ENCODE results near the gene ANKRD6.

The ANKRD6 gene

GRCh38 chr6:89566008-89566800 lies 133.3 kb downstream of the ANKRD6 start:
- DNase-seq, result no peak

DNA sequence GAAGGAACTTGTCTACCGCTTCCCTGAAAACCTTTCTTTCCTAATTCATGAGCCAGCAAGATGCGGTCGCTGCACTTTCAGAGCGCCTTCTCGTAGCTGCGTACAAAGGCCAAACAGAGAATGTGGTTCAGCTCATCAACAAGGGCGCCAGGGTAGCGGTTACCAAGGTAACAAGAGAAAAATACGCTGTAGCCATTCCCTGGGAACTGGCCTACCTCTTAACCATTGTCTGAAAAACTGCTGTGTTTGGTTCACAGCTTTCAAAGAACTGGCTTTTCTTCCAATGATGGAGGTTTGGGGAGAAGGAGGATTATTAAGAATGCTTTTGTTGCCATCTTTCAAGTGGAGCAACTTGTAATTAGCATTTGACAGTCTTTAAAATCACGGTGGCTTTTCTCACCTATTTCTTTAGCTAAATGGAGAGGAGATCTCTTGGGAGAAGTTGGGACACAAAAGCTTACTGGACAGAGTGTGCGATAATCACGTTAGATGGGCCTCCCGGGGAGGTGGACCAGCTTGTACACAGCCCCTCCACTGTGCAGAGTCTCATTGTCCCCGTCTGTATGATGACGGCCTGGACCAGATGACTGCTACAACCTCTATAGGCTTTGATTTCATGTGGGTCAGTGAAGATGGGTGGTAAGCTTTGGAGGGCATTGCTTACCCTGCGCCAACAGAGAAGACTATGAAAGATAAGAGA lies 134.1 kb downstream of the ANKRD6 start:
- DNase-seq, result no peak

- no peak for DNase-seq
Observed at GRCh38 chr6:89567630-89568390, 134.9 kb downstream of the ANKRD6 start.

DNA sequence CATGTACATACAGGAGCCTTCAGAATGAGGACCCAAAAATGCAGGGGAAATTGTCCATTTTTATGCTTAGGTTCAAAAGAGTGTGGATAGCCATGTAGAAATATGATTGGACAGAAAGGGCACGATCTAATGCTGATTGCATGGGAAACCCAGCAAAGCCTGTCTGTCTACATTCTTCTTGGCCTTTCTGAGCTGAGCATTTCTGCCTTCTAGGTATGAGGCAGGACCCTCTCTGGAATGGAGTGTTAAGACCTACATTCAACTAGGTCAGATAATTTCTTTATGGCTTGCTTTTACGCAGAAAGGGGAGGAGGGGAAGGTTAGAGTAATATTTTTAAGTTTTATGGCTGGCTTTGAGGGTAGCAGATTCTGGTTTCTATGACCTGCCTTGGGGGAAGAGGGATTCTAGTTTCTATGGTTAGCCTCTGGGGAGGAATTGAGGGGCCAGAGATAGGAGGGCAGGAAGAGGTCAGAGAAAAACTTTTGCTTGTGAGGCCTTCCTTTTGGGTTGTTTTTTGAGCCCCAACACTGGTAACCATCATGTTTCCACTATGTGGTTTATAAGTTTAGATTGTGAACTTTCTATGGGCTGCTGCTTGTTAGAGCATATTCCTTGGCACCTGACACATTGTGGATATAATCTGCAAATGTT lies 142.1 kb downstream of the ANKRD6 start:
- no peak for DNase-seq

DNA sequence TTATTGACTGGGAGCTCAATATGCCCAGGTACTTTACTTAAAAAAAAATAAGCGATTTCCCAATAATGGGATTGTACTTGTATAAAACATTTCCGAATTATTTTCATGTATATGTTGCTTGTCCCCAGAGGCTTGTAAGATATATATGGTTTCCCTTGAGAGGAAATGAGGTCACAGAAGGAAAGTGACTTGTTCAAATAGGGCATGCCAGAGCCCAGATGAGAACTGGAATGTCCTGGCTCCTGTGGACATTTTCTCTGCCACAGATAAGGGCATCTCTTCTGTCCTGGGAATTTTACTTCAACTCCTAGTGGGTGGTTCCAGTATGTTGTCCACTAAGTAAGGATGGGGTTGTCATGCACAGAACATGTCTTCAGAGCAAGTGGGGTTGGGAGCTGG lies 142.6 kb downstream of the ANKRD6 start:
- no peak for DNase-seq

DNA sequence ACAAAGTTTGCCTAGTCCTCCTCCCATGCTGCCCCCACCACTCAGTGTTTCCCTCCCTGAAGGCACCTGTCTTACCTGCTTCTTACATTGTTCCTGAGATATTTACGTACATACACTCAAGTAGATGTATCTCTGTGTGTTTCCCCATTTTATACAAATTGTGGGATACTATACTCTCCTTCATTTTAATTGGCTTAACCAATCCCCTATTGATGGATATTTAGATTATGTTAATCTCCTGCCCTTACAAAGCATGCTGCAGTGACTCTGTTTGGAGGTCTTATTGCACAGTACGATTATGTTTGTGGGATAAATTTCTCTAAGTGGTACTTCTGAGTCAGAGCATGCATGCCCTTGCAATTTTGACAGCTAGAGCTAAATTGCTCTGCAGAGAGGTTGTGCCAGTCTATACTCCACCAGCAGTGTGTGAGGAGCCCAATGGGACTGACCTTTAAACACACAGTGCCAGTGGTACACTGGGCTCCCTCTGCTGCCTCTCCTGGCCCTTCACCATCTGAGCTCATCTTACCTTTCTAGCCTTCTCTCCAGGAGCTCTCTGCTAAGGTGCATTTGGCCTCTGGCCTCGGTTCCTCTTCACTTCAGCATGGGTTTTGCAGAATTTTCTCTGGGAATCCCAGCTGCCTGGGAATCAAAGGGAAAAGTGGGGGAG lies 148.2 kb downstream of the ANKRD6 start:
- DNase-seq, result no peak

- DNase-seq, result no peak
Observed at GRCh38 chr6:89581689-89582088, 148.7 kb downstream of the ANKRD6 start.

GRCh38 chr6:89582669-89583325 lies 149.8 kb downstream of the ANKRD6 start:
- DNase-seq, result no peak

DNA sequence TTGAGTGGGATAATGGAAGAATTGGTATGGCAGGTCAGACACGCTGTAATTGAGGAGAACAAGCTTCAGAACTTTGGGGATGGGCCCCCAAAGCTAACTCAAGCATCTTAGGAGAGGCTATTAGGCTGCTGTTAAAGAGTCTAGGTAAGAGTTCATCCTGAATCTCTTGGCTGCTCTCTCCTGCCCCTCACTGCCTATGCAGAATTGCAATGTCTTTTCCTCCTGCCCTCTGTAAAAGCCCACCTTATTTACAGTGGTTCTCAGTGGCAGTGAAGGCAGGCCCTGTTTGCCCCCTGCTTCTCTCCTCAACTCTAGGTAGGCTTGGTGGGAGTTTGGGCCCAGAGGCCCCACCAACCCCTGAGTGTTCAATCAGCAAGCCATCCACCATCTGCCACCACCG lies 150.6 kb downstream of the ANKRD6 start:
- DNase-seq, result no peak

- DNase-seq, result no peak
Observed at GRCh38 chr6:89584539-89584938, 151.6 kb downstream of the ANKRD6 start.

DNA sequence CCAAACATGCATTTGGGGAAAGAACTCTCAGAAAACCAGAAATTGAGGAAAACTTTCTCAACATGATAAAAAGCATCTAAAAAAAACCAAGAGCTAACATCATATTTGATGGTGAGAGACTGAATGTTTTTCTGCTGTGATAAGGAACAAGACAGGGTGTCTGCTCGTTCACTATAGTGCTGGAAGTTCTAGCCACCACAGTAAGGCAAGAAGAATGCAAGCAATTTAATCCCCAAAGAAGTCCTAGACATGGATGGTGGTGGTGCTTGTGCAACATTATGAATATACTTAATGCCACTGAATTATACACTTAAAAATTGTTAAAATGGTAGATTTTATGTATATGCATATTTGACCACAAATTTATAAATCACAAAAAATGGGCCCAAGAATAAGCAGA lies 152.2 kb downstream of the ANKRD6 start:
- DNase-seq, result no peak

- no peak for DNase-seq
Observed at GRCh38 chr6:89589297-89590025, 156.5 kb downstream of the ANKRD6 start.

GRCh38 chr6:89590133-89590532 lies 157.2 kb downstream of the ANKRD6 start:
- no peak for DNase-seq

GRCh38 chr6:89591745-89592144 lies 158.8 kb downstream of the ANKRD6 start:
- DNase-seq, result no peak

DNA sequence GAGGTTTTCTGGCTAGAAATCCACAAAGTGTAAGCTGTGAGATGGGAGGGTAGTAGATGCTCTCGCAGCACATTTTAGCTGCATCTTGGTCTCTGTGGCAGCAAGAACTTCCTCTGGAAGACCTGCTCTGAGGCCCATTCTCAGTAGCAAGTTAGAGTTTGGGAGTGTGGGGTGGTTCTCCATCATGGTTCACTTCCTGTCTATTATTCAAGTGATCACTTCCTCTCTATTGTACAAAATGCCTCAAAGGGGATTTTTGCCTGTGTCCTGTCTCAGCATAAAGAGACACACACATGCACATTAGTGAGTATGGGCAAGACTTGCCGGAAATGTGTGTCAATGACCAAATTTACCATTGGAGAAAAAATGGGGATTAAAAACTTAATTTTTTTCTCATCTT lies 163.1 kb downstream of the ANKRD6 start:
- no peak for DNase-seq

GRCh38 chr6:89596484-89596883 lies 163.5 kb downstream of the ANKRD6 start:
- DNase-seq, result no peak

DNA sequence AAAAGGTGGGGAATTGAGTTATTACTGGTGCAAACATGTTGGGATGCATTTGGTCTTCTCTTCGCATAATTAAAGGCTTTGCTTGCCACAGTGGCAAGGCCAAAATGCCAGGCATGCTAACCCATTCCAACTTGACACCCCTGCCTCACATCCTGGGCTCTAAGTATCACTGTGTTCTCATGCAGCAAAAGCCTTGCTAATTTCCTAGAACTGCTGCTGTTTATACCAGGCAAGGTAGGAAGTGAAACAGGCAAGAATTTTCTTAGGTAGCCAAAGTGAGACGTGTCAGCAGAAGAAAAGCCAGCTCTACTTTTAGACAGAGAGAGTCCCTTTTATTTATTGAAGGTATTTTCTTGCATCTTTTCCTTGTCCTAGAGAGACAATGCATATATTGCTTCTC lies 164.4 kb downstream of the ANKRD6 start:
- no peak for DNase-seq

DNA sequence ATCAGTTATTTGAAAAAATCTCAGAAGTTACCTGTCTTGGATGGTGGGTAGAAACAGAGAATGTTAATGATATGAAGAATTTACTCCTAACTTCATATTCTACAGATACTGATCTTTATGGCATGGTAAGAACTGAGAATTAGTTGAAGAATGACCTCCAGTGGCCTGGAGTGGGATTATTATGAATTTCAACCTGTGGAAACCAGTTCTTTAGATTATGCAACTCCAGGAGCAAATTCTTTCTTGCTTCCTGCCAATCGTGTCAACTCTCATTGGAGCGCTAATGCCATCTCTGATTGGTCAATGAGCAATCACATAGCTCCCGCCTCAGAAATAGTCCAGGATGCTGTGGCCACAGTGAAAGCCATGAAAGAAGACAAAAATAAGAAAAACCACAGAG lies 165.0 kb downstream of the ANKRD6 start:
- no peak for DNase-seq

GRCh38 chr6:89599727-89600126 lies 166.8 kb downstream of the ANKRD6 start:
- no peak for DNase-seq

DNA sequence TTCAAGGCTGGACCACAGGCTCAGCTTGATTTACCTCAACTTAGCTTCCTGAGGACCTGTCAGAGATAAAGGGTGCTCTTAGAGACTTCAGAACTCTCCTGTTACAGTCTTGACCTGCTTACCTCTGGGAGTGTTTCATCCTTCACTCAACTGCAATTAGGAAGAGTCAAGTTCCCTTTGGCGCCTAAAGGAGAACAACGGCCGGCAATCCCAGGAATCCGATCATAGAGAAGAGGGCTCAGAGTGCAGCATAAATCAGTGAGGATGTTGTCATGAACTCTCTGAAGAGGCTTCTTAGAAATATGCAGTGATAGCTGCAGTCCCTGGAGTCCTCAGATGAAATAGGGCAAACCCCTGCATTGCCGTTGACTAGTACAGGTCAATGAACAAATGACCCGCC lies 169.2 kb downstream of the ANKRD6 start:
- DNase-seq, result no peak

- DNase-seq, result no peak
Observed at GRCh38 chr6:89604653-89605052, 171.7 kb downstream of the ANKRD6 start.

Data from CD4-positive, alpha-beta T cell treated with Interferon gamma for 1 hour (primary cell).